GM23338 (cell line): ENCODE data around the gene RINL. TPM values are rescaled to one million over a fixed set of nuclear protein-coding genes. Genes with fewer than 3 reads are reported as not detected.

Source experiments
- polyA plus RNA-seq: library from polyadenylated mRNA; unstranded; fragments of >200 nt; fragmentation: Nextera tagmentation; extraction: Ambion mirVana; gene quantifications from 2 replicates; pipeline ENCODE4 v1.2.1, GENCODE V29; 2016
- total RNA-seq: library from RNA; depleted of rRNA; stranded (reverse); fragments of >200 nt; shearing (Covaris generic); gene quantifications from 2 replicates; pipeline ENCODE4 v1.2.3, GENCODE V29; 2014; rRNA removed

The RINL gene
- total and polyA plus RNA-seq, 2 experiments from 2014 or later: 11.2 to 21.4 TPM

Other genes with a start within 250 kb of the RINL start
- 379 and 427 TPM in 2 replicates for gene ACTN4, start 230.6 kb downstream of the RINL start, total RNA-seq
- gene ACTN4, start 230.6 kb downstream of the RINL start, polyA plus RNA-seq: 54.6 and 68.9 TPM in 2 replicates
- gene CAPN12, start 133.8 kb downstream of the RINL start, total RNA-seq: 8.0 and 20.5 TPM in 2 replicates
- 19.1 and 21.8 TPM in 2 replicates for gene CAPN12, start 133.8 kb downstream of the RINL start, polyA plus RNA-seq
- gene LGALS7, start 104.8 kb downstream of the RINL start, total RNA-seq: not detected in 2 replicates
- gene LGALS7, start 104.8 kb downstream of the RINL start, polyA plus RNA-seq: 1.6 and 4.8 TPM in 2 replicates
- gene LGALS7B, start 89.1 kb downstream of the RINL start, total RNA-seq: 2.4 TPM in 1 of 2 replicates, not detected in the other
- gene LGALS7B, start 89.1 kb downstream of the RINL start, polyA plus RNA-seq: 6.6 and 8.6 TPM in 2 replicates
- 0.87 TPM in 1 of 2 replicates, not detected in the other for gene LGALS4, start 65.3 kb downstream of the RINL start, total RNA-seq
- not detected in 2 replicates for gene LGALS4, start 65.3 kb downstream of the RINL start, polyA plus RNA-seq
- 66.2 and 79.9 TPM in 2 replicates for gene ECH1, start 46.5 kb downstream of the RINL start, total RNA-seq
- gene ECH1, start 46.5 kb downstream of the RINL start, polyA plus RNA-seq: 186 and 193 TPM in 2 replicates
- gene HNRNPL, start 28.3 kb downstream of the RINL start, total RNA-seq: 491 and 580 TPM in 2 replicates
- gene HNRNPL, start 28.3 kb downstream of the RINL start, polyA plus RNA-seq: 664 and 836 TPM in 2 replicates
- 8.2 and 8.4 TPM in 2 replicates for gene SIRT2, start 21.3 kb upstream of the RINL start, total RNA-seq
- 2.7 and 3.4 TPM in 2 replicates for gene SIRT2, start 21.3 kb upstream of the RINL start, polyA plus RNA-seq
- 37.0 and 39.6 TPM in 2 replicates for gene NFKBIB, start 21.7 kb upstream of the RINL start, total RNA-seq
- 37.7 and 39.5 TPM in 2 replicates for gene NFKBIB, start 21.7 kb upstream of the RINL start, polyA plus RNA-seq
- gene CCER2, start 33.9 kb upstream of the RINL start, total RNA-seq: not detected in 2 replicates
- 0.49 and 0.58 TPM in 2 replicates for gene CCER2, start 33.9 kb upstream of the RINL start, polyA plus RNA-seq
- 67.0 and 75.7 TPM in 2 replicates for gene SARS2, start 52.5 kb upstream of the RINL start, total RNA-seq
- gene SARS2, start 52.5 kb upstream of the RINL start, polyA plus RNA-seq: 70.6 and 73.2 TPM in 2 replicates
- 65.3 and 86.3 TPM in 2 replicates for gene MRPS12, start 52.7 kb upstream of the RINL start, total RNA-seq
- 69.0 and 74.1 TPM in 2 replicates for gene MRPS12, start 52.7 kb upstream of the RINL start, polyA plus RNA-seq
- 27.2 and 29.0 TPM in 2 replicates for gene FBXO17, start 97.5 kb upstream of the RINL start, total RNA-seq
- 17.2 and 18.6 TPM in 2 replicates for gene FBXO17, start 97.5 kb upstream of the RINL start, polyA plus RNA-seq
- gene FBXO27, start 154.3 kb upstream of the RINL start, total RNA-seq: 3.8 and 6.2 TPM in 2 replicates
- 13.7 and 15.4 TPM in 2 replicates for gene FBXO27, start 154.3 kb upstream of the RINL start, polyA plus RNA-seq
- 0.45 and 0.97 TPM in 2 replicates for gene ACP7, start 206.1 kb upstream of the RINL start, total RNA-seq
- 0.26 and 0.27 TPM in 2 replicates for gene ACP7, start 206.1 kb upstream of the RINL start, polyA plus RNA-seq
- 31.7 and 35.4 TPM in 2 replicates for gene PAK4, start 247.5 kb upstream of the RINL start, total RNA-seq
- gene PAK4, start 247.5 kb upstream of the RINL start, polyA plus RNA-seq: 28.3 and 28.7 TPM in 2 replicates